ENCODE results near the gene TJP3.

GRCh38 chr19:3788996-3789778, 81.0 kb downstream of the TJP3 start:
- no peak for TF ChIP-seq CTCF (IDR thresholded peaks at IDR 0.05)
- TF ChIP-seq POLR2A (IDR thresholded peaks at IDR 0.05): no peak
- TF ChIP-seq EP300 (IDR thresholded peaks at IDR 0.05): no peak
